HepG2 (cell line): ENCODE data around the gene CYP46A1. TPM values are rescaled to one million over a fixed set of nuclear protein-coding genes. Genes with fewer than 3 reads are reported as not detected.

Source experiments
- ATAC-seq: fragments of 200-7000 bp; cut with Tn5 transposase; 3 replicates; pipeline ENCODE4 v1.9.1; 2020; ENCODE audit warnings: mild to moderate bottlenecking, moderate library complexity
- BruUV-seq: library from RNA; stranded (reverse); fragments of 400-500 nt; replicated peaks from 2 replicates; lab custom pipeline; 2021; lab: Mats Ljungman, UMichigan
- CTCF ChIA-PET: fragments of 300-600 bp; formaldehyde crosslinking; extraction: SDS; loops from one replicate; lab custom pipeline; 2021; ENCODE audit warnings: low total read pairs, inconsistent platforms, low intra/inter-chr PET ratio; lab: Yijun Ruan, JAX
- POLR2A ChIA-PET: fragments of 350-600 bp; sonication (Branson Sonifier 250); formaldehyde crosslinking; loops from one replicate; lab custom pipeline; 2020; ENCODE audit warnings: antibody characterized with exemption, inconsistent platforms; lab: Yijun Ruan, JAX
- DNase-seq: peaks from one replicate; pipeline ENCODE4 v3.0.0-alpha.2; 2015; ENCODE audit warnings: low spot score
- FAIRE-seq: peaks from 3 replicates; lab custom pipeline; 2011; peaks lifted over from hg19 to GRCh38; lab: Jason Lieb, UNC
- H2AFZ ChIP-seq: one replicate; pipeline ENCODE4 v1.6.1; 2011; ENCODE audit warnings: low read length, inconsistent platforms
- H3K27ac ChIP-seq: fragments of 300-600 bp; 3 replicates; pipeline ENCODE4 v1.8.0; 2011; ENCODE audit warnings: mixed run types, mild to moderate bottlenecking, mixed read lengths, low read length, inconsistent platforms; ENCODE audit not compliant: insufficient read depth; ENCODE audit errors: extremely low read length
- H3K27me3 ChIP-seq, 2 experiments: fragments of 200-600 bp in 1 of 2; 2 replicates in 1 of 2; 3 replicates in 1 of 2; pipeline versions ENCODE4 v1.6.0 to v1.8.0; 2011; ENCODE audit warnings: low read length in 2 of 2, mild to moderate bottlenecking in 2 of 2, moderate library complexity in 2 of 2, inconsistent platforms in 1 of 2; ENCODE audit not compliant: insufficient read depth in 2 of 2, control insufficient read depth in 1 of 2
- H3K36me3 ChIP-seq, 2 experiments: fragments of 200-600 bp in 1 of 2; replicated peaks in 1 of 2; 2 replicates in 1 of 2; 3 replicates in 1 of 2; pipeline versions ENCODE4 v1.5.1 to v1.8.0; 2011; ENCODE audit warnings: low read length in 2 of 2, inconsistent platforms in 1 of 2; ENCODE audit not compliant: insufficient read depth in 2 of 2, control insufficient read depth in 1 of 2
- H3K4me1 ChIP-seq: 2 replicates; pipeline ENCODE4 v1.5.1; 2012; ENCODE audit warnings: low read length, inconsistent platforms; ENCODE audit not compliant: insufficient read depth
- H3K4me2 ChIP-seq: 2 replicates; pipeline ENCODE4 v1.6.0; 2011; ENCODE audit warnings: low read depth, low read length, inconsistent platforms
- H3K4me3 ChIP-seq, 3 experiments: fragments of 200-600 bp in 1 of 3; sonication (generic), shearing (Covaris generic) in 1 of 3; replicated peaks in 1 of 3; 2 replicates each; pipeline ENCODE4 v1.5.1; 2011 to 2016; ENCODE audit warnings: low read length in 3 of 3, inconsistent platforms in 2 of 3, low read depth in 2 of 3, mild to moderate bottlenecking in 2 of 3, control low read depth in 1 of 3, mixed read lengths in 1 of 3; ENCODE audit not compliant: insufficient read depth in 1 of 3
- H3K79me2 ChIP-seq: one replicate; pipeline ENCODE4 v1.6.1; 2011; ENCODE audit warnings: low read length, inconsistent platforms; ENCODE audit not compliant: insufficient read depth
- H3K9ac ChIP-seq: 2 replicates; pipeline ENCODE4 v1.6.0; 2011; ENCODE audit warnings: mild to moderate bottlenecking, low read depth, low read length, inconsistent platforms; ENCODE audit not compliant: insufficient read depth
- H3K9me3 ChIP-seq: 2 replicates; pipeline ENCODE4 v1.5.1; 2012; ENCODE audit warnings: mild to moderate bottlenecking, low read length
- H4K20me1 ChIP-seq: 2 replicates; pipeline ENCODE4 v1.6.0; 2011; ENCODE audit warnings: inconsistent platforms, mild to moderate bottlenecking, low read length, moderate library complexity; ENCODE audit not compliant: insufficient read depth
- ARHGAP35 ChIP-seq: sonication (generic); formaldehyde crosslinking; IDR thresholded peaks from 2 replicates; pipeline ENCODE4 v1.9.0; 2022; ENCODE audit warnings: mild to moderate bottlenecking, inconsistent platforms, moderate library complexity, missing genetic modification reagents, borderline replicate concordance
- CTCF ChIP-seq: sonication (generic); formaldehyde crosslinking; IDR thresholded peaks from 2 replicates; pipeline ENCODE4 v1.5.0; 2020; ENCODE audit warnings: mild to moderate bottlenecking, missing genetic modification reagents, moderate library complexity
- FOXA3 ChIP-seq: IDR thresholded peaks from 2 replicates; pipeline ENCODE4 v1.6.1; 2016; ENCODE audit warnings: missing genetic modification reagents, missing compliant biosample characterization
- ZNF343 ChIP-seq: sonication (generic); formaldehyde crosslinking; IDR thresholded peaks from 2 replicates; pipeline ENCODE4 v1.4.0; 2020; ENCODE audit warnings: mild to moderate bottlenecking, missing genetic modification reagents
- ZNF576 ChIP-seq: sonication (generic); formaldehyde crosslinking; IDR thresholded peaks from 2 replicates; pipeline ENCODE4 v1.4.0; 2020; ENCODE audit warnings: mild to moderate bottlenecking, missing genetic modification reagents
- WGBS: methylation state at CpG from one replicate; pipeline ENCODE4 v1.1.6; 2017; ENCODE audit warnings: low lambda C conversion rate; 5-methylcytosine and 5-hydroxymethylcytosine counted together
- in situ Hi-C: cut with HindIII; loops from 2 replicates; pipeline ENCODE4 v1.10.0; 2017; ENCODE audit warnings: low pct_unique_long_range_greater_than_20kb; ENCODE audit not compliant: extremely low pct_ligation_motif_present
- intact Hi-C: fragments of 100-400 bp; cut with micrococcal nuclease; formaldehyde crosslinking; loops from one replicate; pipeline ENCODE4 v1.10.0; 2022; ENCODE audit not compliant: unreplicated experiment
- polyA plus RNA-seq, 8 experiments: library from polyadenylated mRNA; depleted of rRNA in 3 of 8; stranded (reverse) in 7 of 8; unstranded in 1 of 8; fragments of >200 nt; fragmentation: Illumina TruSeq in 4 of 8; extraction: Trizol in 4 of 8; gene quantifications; 2 replicates each; pipeline versions ENCODE4 v1.2.1 to v1.2.3, GENCODE V29; 2011 to 2016; ENCODE audit warnings: low read depth in 4 of 8, missing spikeins in 1 of 8, mixed read lengths in 1 of 8; ENCODE audit not compliant: insufficient read depth in 1 of 8
- total RNA-seq, 5 experiments: library from RNA; depleted of rRNA; stranded (reverse); fragments of >200 nt; fragmentation: Illumina TruSeq; extraction: Trizol; gene quantifications; 2 replicates each; pipeline ENCODE4 v1.2.3, GENCODE V29; 2016; ENCODE audit warnings: low read depth in 1 of 5

Gene CYP46A1
- total and polyA plus RNA-seq, 2 of the 13 experiments (the other 11 are each of a cell fraction or from before 2014, with no cell fraction given) = not detected

GRCh38 chr14:99720941-99721791, 37.1 kb downstream of the CYP46A1 start:
- Histone ChIP-seq H3K4me3 (no peak overlapping the region), H3K9ac (no peak overlapping the region), H3K79me2 (no peaks in the 10 kb centered on the region), H3K36me3 (no peaks in the 10 kb centered on the region), H3K27ac (no peak overlapping the region), H3K4me1 (peaks cover 6% of the 10 kb centered on the region; the same call in 1 of the 2 replicates), H3K27me3 (peaks cover 3 to 20% of the 10 kb centered on the region in 2 experiments; a peak in 4 of 5 replicates), H3K9me3 (no peaks in the 10 kb centered on the region), H3K4me2 (no peak overlapping the region), H4K20me1 (no peaks in the 10 kb centered on the region), H2AFZ (no peak overlapping the region)
- intact Hi-C loops = no loop called here
- no peak for ATAC-seq
- no TSS peak for BruUV-seq
- 65% methylated on average over 17 of the region's 18 CpGs for WGBS
- TF ChIP-seq FOXA3 (CRISPR knock-in tag) (no peak), ARHGAP35 (CRISPR knock-in tag) (no peak), CTCF (CRISPR knock-in tag) (no peak), ZNF343 (no peak), ZNF576 (CRISPR knock-in tag) (no peak)
- no peak for FAIRE-seq
- ChIA-PET POLR2A (no interaction called here), CTCF (no interaction called here)
- in situ Hi-C loops = no loop called here
- no peak for DNase-seq
